NT2/D1 (cell line): ENCODE data around the gene CNOT8.

ENCODE experiments used
- SUZ12 ChIP-seq: IDR thresholded peaks from 2 replicates; pipeline ENCODE4 v1.6.1; 2011; ENCODE audit not compliant: insufficient read length, insufficient read depth; ENCODE audit errors: extremely low read depth
- YY1 ChIP-seq: IDR thresholded peaks from 2 replicates; pipeline ENCODE4 v1.6.1; 2011; ENCODE audit not compliant: insufficient read length, insufficient read depth
- ZNF274 ChIP-seq: IDR thresholded peaks from 2 replicates; pipeline ENCODE4 v1.6.1; 2011; ENCODE audit warnings: mild to moderate bottlenecking, low read depth, low read length

DNA sequence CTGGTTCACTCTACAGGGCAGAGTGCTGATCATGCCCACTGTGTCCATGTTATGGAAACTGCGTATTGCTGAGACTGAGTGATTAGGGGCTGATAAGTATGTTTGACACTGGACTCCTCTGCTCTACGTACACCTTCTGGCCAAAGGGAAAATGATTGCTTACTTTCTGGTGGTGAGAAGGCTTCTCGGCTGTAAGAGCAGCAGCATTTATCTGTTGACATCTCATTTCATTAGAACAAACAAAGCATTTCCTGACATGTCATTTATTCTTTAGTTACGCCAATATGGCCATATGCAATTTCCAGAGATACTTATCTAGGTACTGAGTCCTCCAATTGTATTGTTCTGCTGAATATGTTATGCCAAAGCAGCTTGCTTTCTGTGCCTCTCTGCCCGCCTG, 13.6 kb upstream of the CNOT8 start:
- TF ChIP-seq YY1 (no peak), ZNF274 (no peak), SUZ12 (no peak)
